Ammon's horn (tissue), 1 donor: ENCODE measurements around the gene URAD.

Experiments
- DNase-seq: peaks from one replicate; pipeline ENCODE4 v3.0.0-alpha.2; 2016; ENCODE audit warnings: low spot score

The URAD gene

DNA sequence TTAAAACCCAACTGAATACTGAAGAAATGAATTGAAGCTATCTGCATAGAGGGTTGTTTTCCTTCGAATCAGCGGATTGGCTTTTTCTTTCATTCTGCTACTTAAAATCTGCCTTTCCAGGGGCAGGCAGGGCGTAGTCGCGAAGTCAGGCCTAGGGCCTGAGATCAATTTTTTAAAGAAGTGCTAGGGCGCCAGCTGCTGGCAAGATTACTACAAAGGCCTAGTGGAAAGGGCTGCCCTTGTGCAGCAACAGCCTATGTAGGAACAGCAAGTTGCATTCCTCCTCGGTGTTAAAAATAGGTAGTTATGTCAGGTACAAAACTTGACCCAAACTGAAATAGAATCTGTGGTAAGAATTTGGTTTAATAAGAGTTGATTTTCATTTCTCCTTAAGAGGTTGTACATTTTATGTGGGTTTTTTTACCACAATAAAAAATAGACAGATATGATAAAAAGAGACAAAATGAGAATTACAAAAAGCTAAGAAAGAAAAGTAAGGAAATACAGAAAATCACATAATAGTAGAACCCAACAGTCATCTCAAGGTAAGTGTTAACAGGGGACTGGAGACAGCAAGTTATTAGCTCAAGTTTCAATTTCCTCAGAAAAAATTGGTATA is 9.5 kb upstream of the URAD start:
- DNase-seq, result no peak

DNA sequence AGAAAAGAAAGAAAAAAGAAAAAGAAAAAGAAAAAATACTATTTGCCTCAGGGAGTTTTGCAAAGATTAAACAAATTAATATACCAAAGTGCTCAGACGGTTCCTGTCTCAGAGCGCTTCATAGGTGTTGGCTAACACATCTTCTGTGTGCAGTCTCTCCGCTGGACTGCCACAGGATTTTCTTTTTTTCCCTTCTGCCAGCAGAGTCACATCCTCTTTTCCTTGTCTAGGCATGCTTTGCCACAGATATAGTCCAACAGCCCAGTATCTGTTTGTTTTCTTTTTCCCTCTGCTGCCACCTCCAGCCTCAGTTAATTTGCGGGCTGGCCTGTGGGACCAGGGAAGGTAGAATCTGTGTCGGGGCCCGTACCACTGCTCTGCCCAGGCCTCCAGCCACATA is 3.4 kb upstream of the URAD start:
- no peak for DNase-seq

DNA sequence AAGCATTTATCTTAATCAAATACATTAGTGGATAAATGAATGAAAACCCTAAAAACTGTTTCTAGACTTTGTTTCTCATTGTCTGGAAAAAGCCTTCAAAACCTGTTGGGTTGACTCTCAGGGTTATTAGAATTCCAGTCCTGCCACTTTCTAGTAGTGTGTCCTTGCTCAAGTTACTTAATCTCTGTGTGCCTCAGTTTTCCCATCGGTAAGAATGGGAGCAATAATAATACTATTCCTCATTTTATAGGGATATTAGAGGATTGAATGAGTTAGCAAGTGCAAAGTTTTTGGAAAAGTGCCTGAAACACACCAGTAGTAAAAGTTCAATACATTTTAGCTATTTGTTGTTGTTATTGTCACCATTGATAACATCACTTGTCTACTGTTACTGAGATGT is 2.9 kb downstream of the URAD start:
- no peak for DNase-seq

DNA sequence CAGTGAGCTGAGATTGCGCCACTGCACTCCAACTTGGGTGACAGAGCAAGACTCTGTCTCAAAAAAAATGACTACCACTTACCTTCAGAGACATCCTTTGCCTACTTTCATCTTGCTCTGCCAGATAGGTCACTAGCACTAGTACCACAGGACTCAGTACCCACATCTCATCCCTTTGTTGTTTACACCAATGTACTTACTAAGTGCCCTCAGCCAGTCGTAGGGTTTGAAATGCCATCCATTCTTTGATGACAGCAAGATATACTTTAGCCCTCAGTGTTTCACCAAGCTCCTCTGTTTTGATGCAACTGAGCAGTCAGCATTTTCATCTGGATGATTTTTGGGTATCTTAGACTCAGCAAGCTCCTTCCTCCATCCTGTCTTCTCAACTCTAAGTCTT is 6.1 kb downstream of the URAD start:
- DNase-seq, result no peak

DNA sequence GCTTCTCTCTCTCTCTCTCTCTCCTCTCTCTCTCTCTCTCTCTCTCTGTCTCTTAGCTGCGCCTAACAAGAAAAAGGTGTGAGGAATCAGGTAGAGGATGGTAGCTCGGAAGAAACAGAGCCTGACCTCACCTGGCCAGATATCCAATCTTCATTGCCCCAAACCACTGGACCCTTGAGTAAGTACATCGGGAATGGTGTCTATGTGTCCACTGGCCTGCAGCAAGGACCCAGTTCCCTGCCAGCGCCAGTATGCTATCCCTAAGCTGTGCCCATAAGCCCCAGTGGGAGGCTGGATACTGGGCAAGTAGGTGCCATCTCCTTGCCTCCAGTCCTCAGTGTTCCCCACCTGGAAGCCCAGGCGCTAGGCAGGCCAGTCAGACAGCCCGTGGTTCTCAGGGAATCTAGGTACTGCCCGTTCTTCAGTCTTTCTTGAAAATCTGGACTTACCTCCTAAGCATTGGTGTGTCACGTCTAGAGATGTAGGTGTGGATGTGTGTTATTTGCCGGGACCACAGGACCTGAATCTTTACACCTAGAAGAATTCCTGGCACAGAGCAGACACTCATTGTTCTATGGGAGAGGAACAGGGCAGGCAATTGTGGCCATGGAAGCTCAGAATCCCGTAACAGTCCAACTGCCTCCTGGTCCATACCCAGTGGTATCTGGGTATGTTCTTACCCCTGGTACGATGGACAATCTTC is 7.3 kb downstream of the URAD start:
- no peak for DNase-seq

DNA sequence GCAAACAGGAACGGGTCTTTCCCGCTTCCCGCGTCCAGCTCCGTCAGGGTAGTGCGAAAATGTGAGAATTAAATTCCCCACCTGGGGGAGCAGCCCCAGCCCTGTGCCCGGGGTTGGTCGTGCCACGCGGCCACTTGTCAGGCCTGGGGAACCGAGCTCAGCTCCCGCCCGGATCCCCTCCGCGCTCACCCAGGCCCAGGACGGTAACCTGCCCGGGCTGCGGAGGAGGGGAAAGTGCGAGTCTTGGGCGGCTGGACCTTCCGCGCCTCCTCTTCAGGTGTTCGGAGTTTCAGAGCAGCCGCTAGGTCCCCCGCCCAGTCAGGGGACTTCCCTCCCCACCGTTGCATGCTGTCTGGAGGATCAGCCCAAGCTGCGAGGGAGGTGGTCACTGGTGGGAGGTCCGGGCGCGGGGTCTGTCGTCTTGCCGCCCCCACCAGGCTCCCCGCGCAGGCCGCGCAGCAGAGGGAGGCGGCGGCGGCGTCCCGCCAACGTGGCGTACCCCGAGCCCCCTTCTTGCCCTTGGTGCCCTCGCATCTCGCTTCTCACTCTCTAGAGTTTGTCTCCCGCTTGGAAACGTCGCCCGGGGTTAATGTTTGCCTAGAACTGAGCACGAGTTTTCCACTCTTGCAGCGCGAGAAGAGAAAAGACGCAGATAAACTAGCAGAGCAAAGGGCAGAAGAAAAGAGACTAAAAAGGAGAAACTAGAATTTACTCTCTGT is 8.1 kb downstream of the URAD start:
- no peak for DNase-seq

DNA sequence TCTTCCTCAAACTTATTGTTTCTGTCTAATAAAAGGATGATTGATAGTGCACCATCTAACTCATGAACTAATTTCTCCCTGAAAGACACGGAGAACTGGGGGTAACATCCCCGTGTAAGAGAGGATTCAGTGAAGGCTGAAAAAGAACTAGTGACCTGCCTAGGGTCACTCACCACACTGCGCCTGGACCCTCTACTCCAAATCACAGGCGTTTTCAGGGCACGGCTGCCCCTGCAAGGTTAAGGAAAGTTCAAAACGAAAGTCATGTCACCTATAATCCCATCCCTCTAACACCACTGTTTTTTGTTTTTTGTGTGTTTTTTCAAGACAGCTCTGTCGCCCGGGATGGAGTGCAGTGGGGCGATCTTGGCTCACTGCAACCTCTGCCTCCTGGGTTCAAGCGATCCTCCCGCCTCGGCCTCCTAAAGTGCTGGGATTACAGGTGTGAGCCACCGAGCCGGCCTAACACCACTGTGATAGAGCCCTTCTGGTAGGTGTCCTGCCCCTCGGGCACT is 8.7 kb downstream of the URAD start:
- no peak for DNase-seq

DNA sequence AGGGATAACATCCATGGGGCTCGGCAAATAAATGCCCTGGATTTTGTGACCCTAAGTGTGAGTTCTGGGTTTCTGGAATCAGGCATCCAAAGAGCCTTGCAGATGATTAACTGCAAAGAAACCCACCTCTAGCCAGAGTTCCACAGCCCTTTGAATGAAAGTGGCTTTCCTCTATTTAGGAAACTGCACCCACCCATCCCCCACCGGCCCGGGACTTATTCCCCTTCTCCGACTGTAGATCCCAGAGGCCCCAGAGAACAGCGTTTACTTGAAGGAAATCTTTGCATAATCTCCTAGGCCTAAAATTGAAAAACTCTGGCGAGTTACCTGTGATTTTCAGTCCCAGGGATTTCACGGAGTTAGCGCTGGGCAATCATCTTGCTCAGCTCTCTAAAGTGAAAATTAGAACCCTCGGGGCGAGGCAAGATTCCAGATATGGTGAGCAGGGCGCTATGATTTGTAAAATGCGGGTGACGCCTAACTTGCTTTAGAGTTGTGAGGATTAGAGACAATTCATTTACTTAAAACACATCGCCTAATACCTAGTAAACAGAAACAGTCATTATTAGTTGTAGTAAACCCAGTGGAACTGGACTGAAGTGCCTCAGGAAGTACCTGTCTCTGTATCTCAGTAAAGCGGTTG is 9.4 kb downstream of the URAD start:
- no peak for DNase-seq

DNA sequence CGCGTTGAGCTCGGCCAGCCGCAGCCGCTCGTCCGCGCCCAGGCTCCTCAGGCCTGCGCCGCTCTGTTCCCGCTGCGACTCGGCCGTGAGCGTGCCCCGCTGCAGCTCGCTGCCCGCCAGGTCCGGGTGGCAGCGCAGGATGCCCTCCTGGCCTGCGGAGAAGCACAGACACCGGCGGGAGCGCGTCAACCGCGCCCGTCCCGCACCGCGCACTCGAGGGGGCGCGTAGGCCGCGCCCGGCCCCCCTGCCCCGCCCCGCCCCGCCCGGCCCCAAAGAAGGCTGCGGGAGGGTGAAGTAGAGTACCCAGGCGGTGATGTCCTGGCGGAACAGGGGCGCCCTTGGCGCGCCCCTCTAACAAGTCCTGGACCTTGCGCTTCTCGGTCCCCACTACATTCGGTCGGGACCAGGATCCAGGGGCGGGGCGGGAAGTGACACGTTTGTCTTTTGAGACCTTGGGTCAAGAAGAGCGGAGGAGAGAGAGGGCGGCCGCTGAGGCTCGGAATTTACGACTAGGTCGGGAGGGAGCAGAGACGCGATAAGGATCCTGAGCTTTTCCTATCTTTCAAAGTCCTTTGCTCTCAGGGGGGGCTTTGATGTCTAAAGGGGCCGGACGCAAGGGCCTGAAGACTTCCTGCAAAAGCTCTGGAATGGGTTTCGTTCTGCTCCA is 10.1 kb downstream of the URAD start:
- no peak for DNase-seq

DNA sequence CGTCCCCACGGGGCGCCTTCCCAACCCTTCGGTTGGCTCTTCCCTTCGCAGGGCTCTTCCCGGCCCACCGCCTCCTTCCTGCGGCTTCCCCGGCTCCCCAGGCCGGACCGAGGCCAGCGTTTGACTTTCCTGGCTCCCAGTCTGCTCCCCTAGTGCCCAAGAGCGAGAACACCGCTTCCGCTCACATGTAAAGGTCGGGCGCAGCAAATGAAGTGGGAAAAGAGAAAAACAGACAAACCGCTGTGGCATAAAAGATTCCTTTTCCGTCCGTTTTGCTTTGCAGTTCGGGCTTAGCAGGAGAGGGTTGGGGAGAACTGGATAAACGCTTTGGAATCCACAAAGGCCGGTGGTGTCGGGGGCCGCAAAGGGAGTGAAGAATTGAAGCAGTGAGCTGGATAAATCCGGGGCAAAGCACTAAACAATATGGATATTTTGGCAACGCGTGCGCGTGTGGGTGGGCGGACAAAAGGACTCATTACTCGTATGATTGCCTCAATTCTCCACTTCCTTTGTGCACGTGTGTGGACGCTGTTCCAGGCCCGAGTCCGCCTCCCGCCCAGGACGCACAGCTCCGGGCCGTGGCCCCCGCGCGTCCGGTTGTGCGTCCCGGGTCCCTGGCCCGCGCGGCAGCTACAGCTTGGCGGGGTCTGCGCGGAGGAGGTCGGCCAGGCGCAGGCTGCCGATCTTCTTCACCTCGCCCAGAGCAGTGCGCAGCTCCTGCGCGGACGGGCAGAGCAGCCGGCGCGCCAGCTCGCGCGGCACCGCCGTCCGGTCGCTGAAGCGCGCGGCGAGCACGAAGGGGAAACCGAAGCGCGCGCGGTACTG is 10.8 kb downstream of the URAD start:
- no peak for DNase-seq

DNA sequence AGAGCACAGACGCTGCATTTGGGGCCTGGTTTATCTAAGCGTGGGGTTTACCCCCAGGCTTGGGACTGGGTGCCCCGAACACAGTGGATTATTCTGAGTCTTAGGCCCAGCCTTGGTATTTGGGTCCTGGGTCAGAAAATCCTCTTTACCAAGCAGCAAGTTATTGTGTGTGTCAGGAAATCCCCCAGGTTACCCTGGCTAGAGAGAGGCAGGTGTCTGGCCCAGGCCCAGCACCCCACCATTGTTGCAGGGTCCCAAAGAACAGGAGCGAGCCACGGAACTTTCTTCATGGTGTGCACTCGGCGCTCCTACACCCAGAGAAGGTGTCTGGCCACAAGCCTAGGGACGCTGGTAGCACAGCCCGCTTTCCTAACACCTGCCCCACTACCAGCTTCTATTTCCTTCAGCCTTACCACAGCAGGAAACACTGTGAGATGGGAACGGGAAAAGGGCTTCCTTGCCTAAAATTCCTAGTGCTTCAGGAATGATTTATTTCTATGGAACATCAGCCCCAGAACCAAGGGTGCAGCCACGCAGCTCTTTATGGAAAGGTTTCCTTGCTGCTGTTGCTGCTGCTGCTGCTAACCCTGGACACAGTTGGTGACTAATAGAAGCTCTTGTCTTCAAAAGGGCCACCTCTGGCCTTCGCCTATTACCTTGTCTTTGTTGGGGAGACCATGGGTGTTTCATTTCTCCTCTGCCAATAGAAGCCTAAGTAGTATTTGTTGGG is 12.0 kb downstream of the URAD start:
- no peak for DNase-seq

DNA sequence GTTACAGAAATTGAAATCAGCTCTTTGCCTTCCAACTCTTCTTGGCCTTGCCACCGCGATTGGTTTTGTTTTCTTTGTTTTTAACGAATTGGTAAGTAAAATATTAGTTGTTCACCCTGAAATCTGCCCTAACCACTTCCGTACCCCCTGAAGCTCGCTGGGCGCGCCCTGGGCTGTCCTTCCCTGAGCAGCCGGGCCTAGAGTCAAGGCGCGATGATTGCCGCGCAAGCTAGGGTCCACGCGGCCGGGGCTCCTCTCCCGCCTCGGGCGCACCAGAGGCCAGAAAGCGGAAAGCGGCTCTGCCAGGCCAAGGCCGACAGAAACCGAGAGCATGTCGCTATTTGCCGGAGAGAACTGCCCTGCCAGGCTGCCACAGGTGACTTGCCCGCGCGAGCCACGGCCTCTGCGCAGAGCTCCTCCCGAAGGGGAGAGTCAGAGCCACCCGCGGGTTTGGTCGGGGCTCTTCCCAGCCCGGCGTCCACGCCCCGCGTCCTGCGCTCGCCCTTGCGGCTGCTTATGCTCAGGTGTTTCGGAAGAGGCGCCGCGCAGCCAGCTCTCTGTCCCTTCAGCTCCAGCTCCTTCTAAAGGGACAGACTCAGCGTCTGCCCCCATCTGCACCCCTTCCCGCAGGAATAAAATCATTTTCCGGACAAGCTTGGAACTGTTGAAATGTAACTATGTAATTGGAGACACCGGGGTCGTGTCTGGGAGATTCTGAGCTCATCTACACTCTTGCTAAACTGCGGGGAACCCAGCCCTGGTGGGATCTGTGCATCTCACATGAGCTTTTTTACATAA is 12.7 kb downstream of the URAD start:
- no peak for DNase-seq

DNA sequence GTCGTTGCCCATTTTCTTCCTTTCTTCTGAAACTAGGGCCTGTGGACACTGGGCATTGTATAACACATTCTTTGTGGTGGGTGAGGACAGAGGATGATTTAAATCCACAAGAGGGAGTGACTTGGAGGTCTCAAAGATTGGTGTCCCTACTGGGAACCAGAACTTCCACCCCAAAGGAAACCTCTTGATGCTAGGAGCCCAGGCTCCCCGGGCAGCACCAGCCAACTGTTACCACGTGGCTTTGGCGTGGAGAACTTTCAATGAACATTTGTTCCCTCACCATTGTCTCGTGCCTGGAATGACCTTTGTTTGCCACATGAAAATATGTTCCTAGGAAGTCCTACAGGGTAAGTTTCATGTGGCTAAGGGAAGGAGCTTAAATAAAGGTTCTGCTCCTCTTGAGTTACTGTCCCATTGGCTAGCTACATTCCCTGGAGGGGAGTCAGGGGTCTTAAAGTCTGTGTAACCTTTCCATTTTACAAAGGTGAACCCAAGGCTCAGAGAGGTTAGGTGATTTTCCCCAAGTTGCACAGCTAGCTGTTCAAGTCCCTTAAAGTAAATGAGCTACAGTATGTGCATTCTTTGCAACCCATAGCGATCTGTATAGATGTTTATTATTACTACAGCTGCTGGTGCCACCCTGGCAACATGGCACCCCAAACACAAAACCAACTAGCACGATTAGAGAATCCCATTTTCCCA is 14.4 kb downstream of the URAD start:
- DNase-seq, result no peak

DNA sequence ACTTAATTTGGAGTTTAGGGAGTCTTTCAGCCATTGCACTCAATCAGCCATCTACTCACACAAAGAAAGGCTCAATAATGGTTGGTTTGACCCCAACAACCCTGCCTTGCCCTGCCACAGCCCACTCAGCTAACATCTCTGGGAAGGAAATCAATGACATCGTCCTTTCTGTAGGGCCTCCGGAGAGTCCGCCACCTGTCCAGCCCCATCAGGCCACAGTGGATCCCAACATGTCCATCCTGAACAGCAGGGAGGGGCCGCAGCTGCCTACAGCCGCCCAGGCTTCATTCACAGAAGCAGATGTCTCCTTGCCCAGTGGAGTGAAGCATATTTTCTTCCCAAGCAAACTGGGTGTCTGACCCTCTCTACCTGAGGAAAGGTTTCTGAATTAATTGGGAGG is 15.2 kb downstream of the URAD start:
- DNase-seq, result no peak

DNA sequence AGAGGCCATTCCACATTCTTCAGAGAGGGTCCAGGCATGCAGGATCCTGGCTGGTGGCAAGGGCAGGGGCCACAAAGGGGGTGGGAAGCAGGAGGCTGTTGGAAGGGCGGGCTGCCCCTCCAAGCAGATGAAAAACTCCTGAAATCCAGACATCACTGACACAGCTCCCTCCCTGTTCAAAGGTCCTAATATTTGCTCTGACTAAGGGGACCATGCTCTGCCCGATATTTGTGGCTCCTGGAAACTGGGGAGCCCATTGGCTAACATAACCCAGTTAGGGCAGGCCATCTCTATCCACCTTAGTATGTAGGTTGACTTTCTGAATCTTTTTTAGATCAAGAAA is 16.0 kb downstream of the URAD start:
- no peak for DNase-seq

DNA sequence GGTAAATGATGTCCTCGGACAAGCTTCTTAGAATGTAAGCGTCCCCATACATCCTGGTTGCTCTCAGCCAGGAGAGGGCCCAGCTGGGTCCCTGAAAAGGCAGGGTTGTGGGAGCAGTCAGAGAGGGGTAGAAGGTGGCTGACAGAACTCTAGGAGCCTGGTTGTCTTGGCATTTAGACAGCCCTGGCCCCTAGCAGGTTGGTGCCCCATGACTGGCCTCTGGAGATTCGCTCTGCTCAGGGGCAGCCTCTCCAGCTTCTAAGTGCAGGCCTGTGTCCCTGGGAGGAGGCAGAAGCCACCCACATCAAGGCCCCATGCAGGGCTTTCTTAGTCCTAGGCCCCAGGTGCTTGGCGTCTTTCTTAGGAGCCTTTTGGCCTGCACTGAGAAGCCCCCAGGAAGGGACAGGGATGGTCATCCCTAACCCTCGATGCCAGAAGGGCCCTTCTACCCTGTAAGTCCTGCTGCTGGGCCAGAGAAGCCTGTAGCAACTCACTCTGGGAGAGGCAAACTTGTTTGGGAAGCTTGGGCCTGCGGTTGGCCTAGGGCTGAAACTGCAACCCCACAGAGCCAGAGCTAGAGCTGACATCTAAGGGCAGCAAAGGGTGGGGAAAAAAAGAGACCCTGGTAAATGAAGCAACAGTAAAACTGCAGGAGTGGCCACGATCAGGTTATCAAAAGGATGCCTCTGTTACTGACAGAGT is 16.6 kb downstream of the URAD start:
- no peak for DNase-seq

DNA sequence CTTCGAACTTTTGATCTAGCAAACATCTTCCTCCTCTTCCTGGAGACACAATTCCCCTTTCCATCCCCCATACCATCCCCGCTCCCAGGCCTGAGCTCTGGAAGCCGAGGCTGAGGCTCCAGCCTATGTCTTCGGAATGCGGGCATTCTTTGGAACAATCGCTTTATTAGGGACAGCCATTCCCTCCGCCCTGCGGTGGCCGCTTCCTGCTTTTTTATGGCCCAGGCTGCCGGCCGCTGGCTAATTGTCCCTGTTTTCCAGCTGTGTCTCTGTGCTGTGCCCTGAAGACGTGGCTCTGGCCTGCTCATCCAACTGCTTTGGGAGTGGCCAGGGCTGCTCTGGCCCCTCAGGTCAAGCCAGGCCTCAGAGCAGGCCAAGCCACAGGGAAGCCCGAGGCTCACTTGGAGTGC is 17.3 kb downstream of the URAD start:
- DNase-seq, result no peak

DNA sequence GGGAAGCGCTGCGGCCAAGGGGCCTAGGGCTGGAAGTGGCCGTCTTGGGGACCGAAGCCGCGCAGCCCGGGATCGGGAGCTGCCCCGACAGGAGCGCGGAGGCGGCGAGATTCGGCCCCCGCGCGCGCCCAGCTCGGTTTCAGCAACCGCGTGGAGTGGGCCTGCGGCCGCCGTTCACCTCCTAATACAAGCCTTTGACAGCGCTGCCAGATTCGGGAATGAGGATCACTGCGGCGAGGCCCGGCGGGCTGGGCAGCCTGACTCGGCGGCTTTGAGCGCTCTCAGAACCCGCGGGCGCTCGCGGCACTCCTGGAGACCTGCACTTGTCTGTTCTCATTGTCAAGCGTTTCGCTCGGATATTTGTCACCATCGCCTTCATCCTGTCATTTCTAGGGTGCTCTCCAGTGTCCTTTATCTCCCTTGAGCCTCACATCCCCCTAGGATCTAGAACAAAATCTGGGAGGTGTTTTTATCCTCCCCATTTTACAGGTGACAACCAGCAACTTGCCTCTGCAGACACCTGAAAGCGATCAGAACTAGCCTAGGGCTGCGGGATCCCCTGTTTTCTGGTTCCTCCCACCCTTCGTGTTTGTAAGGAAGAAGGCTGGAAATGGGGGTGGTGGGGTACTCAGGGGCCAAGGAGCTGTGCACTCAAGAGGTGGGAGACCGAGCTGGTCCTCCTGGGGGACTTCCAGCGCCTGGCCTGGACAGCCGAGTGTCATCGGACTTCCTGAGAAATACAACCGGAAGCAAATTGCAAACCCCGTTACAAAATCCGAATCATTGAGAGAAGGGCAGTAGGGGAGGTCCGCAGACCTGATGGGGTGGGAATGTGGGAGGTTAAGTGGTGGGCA is 17.9 kb downstream of the URAD start:
- DNase-seq, result no peak
